HepG2 (cell line): ENCODE results near the gene PRDM15. TPM values are rescaled to one million over a fixed set of nuclear protein-coding genes. Genes with fewer than 3 reads are reported as not detected.

Experiments used
- ATAC-seq: fragments of 200-7000 bp; cut with Tn5 transposase; 3 replicates; pipeline ENCODE4 v1.9.1; 2020; ENCODE audit warnings: mild to moderate bottlenecking, moderate library complexity
- BruUV-seq: library from RNA; stranded (reverse); fragments of 400-500 nt; replicated peaks from 2 replicates; lab custom pipeline; 2021; lab: Mats Ljungman, UMichigan
- CTCF ChIA-PET: fragments of 300-600 bp; formaldehyde crosslinking; extraction: SDS; loops from one replicate; lab custom pipeline; 2021; ENCODE audit warnings: low total read pairs, inconsistent platforms, low intra/inter-chr PET ratio; lab: Yijun Ruan, JAX
- POLR2A ChIA-PET: fragments of 350-600 bp; sonication (Branson Sonifier 250); formaldehyde crosslinking; loops from one replicate; lab custom pipeline; 2020; ENCODE audit warnings: antibody characterized with exemption, inconsistent platforms; lab: Yijun Ruan, JAX
- DNase-seq: peaks from one replicate; pipeline ENCODE4 v3.0.0-alpha.2; 2015; ENCODE audit warnings: low spot score
- FAIRE-seq: peaks from 3 replicates; lab custom pipeline; 2011; peaks lifted over from hg19 to GRCh38; lab: Jason Lieb, UNC
- H2AFZ ChIP-seq: one replicate; pipeline ENCODE4 v1.6.1; 2011; ENCODE audit warnings: low read length, inconsistent platforms
- H3K27ac ChIP-seq: fragments of 300-600 bp; 3 replicates; pipeline ENCODE4 v1.8.0; 2011; ENCODE audit warnings: mixed run types, mild to moderate bottlenecking, mixed read lengths, low read length, inconsistent platforms; ENCODE audit not compliant: insufficient read depth; ENCODE audit errors: extremely low read length
- H3K27me3 ChIP-seq, 2 experiments: fragments of 200-600 bp in 1 of 2; 2 replicates in 1 of 2; 3 replicates in 1 of 2; pipeline versions ENCODE4 v1.6.0 to v1.8.0; 2011; ENCODE audit warnings: low read length in 2 of 2, mild to moderate bottlenecking in 2 of 2, moderate library complexity in 2 of 2, inconsistent platforms in 1 of 2; ENCODE audit not compliant: insufficient read depth in 2 of 2, control insufficient read depth in 1 of 2
- H3K36me3 ChIP-seq, 2 experiments: fragments of 200-600 bp in 1 of 2; replicated peaks in 1 of 2; 2 replicates in 1 of 2; 3 replicates in 1 of 2; pipeline versions ENCODE4 v1.5.1 to v1.8.0; 2011; ENCODE audit warnings: low read length in 2 of 2, inconsistent platforms in 1 of 2; ENCODE audit not compliant: insufficient read depth in 2 of 2, control insufficient read depth in 1 of 2
- H3K4me1 ChIP-seq: 2 replicates; pipeline ENCODE4 v1.5.1; 2012; ENCODE audit warnings: low read length, inconsistent platforms; ENCODE audit not compliant: insufficient read depth
- H3K4me2 ChIP-seq: 2 replicates; pipeline ENCODE4 v1.6.0; 2011; ENCODE audit warnings: low read depth, low read length, inconsistent platforms
- H3K4me3 ChIP-seq, 3 experiments: fragments of 200-600 bp in 1 of 3; sonication (generic), shearing (Covaris generic) in 1 of 3; replicated peaks in 1 of 3; 2 replicates each; pipeline ENCODE4 v1.5.1; 2011 to 2016; ENCODE audit warnings: low read length in 3 of 3, inconsistent platforms in 2 of 3, low read depth in 2 of 3, mild to moderate bottlenecking in 2 of 3, control low read depth in 1 of 3, mixed read lengths in 1 of 3; ENCODE audit not compliant: insufficient read depth in 1 of 3
- H3K79me2 ChIP-seq: one replicate; pipeline ENCODE4 v1.6.1; 2011; ENCODE audit warnings: low read length, inconsistent platforms; ENCODE audit not compliant: insufficient read depth
- H3K9ac ChIP-seq: 2 replicates; pipeline ENCODE4 v1.6.0; 2011; ENCODE audit warnings: mild to moderate bottlenecking, low read depth, low read length, inconsistent platforms; ENCODE audit not compliant: insufficient read depth
- H3K9me3 ChIP-seq: 2 replicates; pipeline ENCODE4 v1.5.1; 2012; ENCODE audit warnings: mild to moderate bottlenecking, low read length
- H4K20me1 ChIP-seq: 2 replicates; pipeline ENCODE4 v1.6.0; 2011; ENCODE audit warnings: inconsistent platforms, mild to moderate bottlenecking, low read length, moderate library complexity; ENCODE audit not compliant: insufficient read depth
- CEBPG ChIP-seq: IDR thresholded peaks from 2 replicates; pipeline ENCODE4 v1.6.1; 2016
- HNF4A ChIP-seq: sonication (generic); formaldehyde crosslinking; IDR thresholded peaks from 2 replicates; pipeline ENCODE4 v1.4.0; 2020; ENCODE audit warnings: missing genetic modification reagents
- MAZ ChIP-seq, 2 experiments: sonication (generic) in 1 of 2; formaldehyde crosslinking in 1 of 2; IDR thresholded peaks; 2 replicates each; pipeline versions ENCODE4 v1.5.0 to v1.6.1; 2012 to 2020; ENCODE audit warnings: low read depth in 2 of 2, mild to moderate bottlenecking in 2 of 2, borderline replicate concordance in 1 of 2, improper control_type of control experiment in 1 of 2, low read length in 1 of 2, missing genetic modification reagents in 1 of 2, moderate library complexity in 1 of 2
- MED13 ChIP-seq: sonication (generic); formaldehyde crosslinking; IDR thresholded peaks from 2 replicates; pipeline ENCODE4 v1.5.0; 2020; ENCODE audit warnings: missing genetic modification reagents
- SRY ChIP-seq: sonication (generic); formaldehyde crosslinking; IDR thresholded peaks from 2 replicates; pipeline ENCODE4 v1.8.0; 2022; ENCODE audit warnings: mild to moderate bottlenecking, missing genetic modification reagents
- ZFP82 ChIP-seq: sonication (generic); formaldehyde crosslinking; IDR thresholded peaks from 2 replicates; pipeline ENCODE4 v1.5.1; 2020; ENCODE audit warnings: mild to moderate bottlenecking, missing genetic modification reagents, borderline replicate concordance
- ZNF205 ChIP-seq: IDR thresholded peaks from 2 replicates; pipeline ENCODE4 v1.6.1; 2018; ENCODE audit warnings: missing biosample characterization, missing genetic modification reagents
- ZNF343 ChIP-seq: sonication (generic); formaldehyde crosslinking; IDR thresholded peaks from 2 replicates; pipeline ENCODE4 v1.4.0; 2020; ENCODE audit warnings: mild to moderate bottlenecking, missing genetic modification reagents
- ZNF430 ChIP-seq: sonication (generic); formaldehyde crosslinking; IDR thresholded peaks from 2 replicates; pipeline ENCODE4 v1.9.0; 2021; ENCODE audit warnings: mild to moderate bottlenecking, missing genetic modification reagents
- ZNF629 ChIP-seq: sonication (generic); formaldehyde crosslinking; conservative IDR thresholded peaks from 2 replicates; pipeline ENCODE4 v1.5.0; 2020; ENCODE audit warnings: missing genetic modification reagents
- ZNF660 ChIP-seq: sonication (generic); formaldehyde crosslinking; IDR thresholded peaks from 2 replicates; pipeline ENCODE4 v1.5.1; 2020; ENCODE audit warnings: mild to moderate bottlenecking, low read depth, missing genetic modification reagents, borderline replicate concordance
- ZSCAN20 ChIP-seq: sonication (generic); formaldehyde crosslinking; IDR thresholded peaks from 2 replicates; pipeline ENCODE4 v1.4.0; 2020; ENCODE audit warnings: missing genetic modification reagents, mild to moderate bottlenecking, borderline replicate concordance
- WGBS: methylation state at CpG from one replicate; pipeline ENCODE4 v1.1.6; 2017; ENCODE audit warnings: low lambda C conversion rate; 5-methylcytosine and 5-hydroxymethylcytosine counted together
- in situ Hi-C: cut with HindIII; loops from 2 replicates; pipeline ENCODE4 v1.10.0; 2017; ENCODE audit warnings: low pct_unique_long_range_greater_than_20kb; ENCODE audit not compliant: extremely low pct_ligation_motif_present
- intact Hi-C: fragments of 100-400 bp; cut with micrococcal nuclease; formaldehyde crosslinking; loops from one replicate; pipeline ENCODE4 v1.10.0; 2022; ENCODE audit not compliant: unreplicated experiment
- polyA plus RNA-seq, 8 experiments: library from polyadenylated mRNA; depleted of rRNA in 3 of 8; stranded (reverse) in 7 of 8; unstranded in 1 of 8; fragments of >200 nt; fragmentation: Illumina TruSeq in 4 of 8; extraction: Trizol in 4 of 8; gene quantifications; 2 replicates each; pipeline versions ENCODE4 v1.2.1 to v1.2.3, GENCODE V29; 2011 to 2016; ENCODE audit warnings: low read depth in 4 of 8, missing spikeins in 1 of 8, mixed read lengths in 1 of 8; ENCODE audit not compliant: insufficient read depth in 1 of 8
- total RNA-seq, 5 experiments: library from RNA; depleted of rRNA; stranded (reverse); fragments of >200 nt; fragmentation: Illumina TruSeq; extraction: Trizol; gene quantifications; 2 replicates each; pipeline ENCODE4 v1.2.3, GENCODE V29; 2016; ENCODE audit warnings: low read depth in 1 of 5
- TF ChIP-seq, protein P1 (sequence below): sonication (generic); formaldehyde crosslinking; IDR thresholded peaks from 2 replicates; pipeline ENCODE4 v1.4.0; 2020; ENCODE audit warnings: mild to moderate bottlenecking, missing genetic modification reagents, borderline replicate concordance
- TF ChIP-seq, protein P2 (sequence below): sonication (generic); formaldehyde crosslinking; IDR thresholded peaks from 2 replicates; pipeline ENCODE4 v1.9.0; 2021; ENCODE audit warnings: mild to moderate bottlenecking, missing genetic modification reagents
- TF ChIP-seq, protein P3 (sequence below): fragments of 450-650 bp; IDR thresholded peaks from 2 replicates; pipeline ENCODE4 v1.6.1; 2016

The PRDM15 gene
- total and polyA plus RNA-seq, 2 of the 13 experiments (the other 11 are each of a cell fraction or from before 2014, with no cell fraction given), result 4.0 to 6.9 TPM

DNA sequence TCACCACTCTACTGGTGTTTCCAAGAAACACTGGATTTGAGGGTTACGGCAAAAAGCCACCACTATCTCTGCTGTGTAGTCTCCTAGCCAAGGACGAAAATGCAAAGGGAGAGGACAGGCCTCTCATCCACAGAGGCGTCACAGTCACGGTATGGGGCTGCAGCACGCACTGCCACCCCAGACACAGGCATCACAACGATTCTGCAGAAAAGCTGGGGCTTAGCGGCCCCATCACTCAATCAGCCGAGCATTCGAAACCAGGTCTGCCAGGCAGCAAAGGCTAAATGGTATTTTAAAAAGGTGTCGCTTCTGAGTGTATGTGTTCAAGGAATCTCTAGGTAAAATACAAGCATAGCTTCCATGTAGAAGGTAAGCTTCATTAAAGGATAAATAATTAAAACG lies 113.7 kb downstream of the PRDM15 start:
- intact Hi-C loops (loop anchor here (5.0 kb wide), 1 partner anchor 52 kb away; no protein-coding TSS in a partner anchor), in situ Hi-C loops (loop anchor here (5.0 kb wide), 2 partner anchors 48 to 98 kb away; no protein-coding TSS in a partner anchor)
- peaks cover 56% of the 10 kb centered on the region for H4K20me1 ChIP-seq
- H2AFZ ChIP-seq, result no peak overlapping the region
- H3K79me2 ChIP-seq, result peaks cover 59% of the 10 kb centered on the region
- ChIA-PET CTCF (no interaction called here), POLR2A (interaction anchor here (1.0 to 8.1 kb wide), 8 partner anchors 14 to 160 kb away, joined by 3 to 106 read pairs (median 6); no protein-coding TSS in a partner anchor)
- H3K9me3 ChIP-seq, result no peaks in the 10 kb centered on the region
- peaks cover 84% of the 10 kb centered on the region for H3K4me1 ChIP-seq
- BruUV-seq, result TSS peak; percentile 59
- H3K27ac ChIP-seq, result peak overlapping the region; percentile 62
- H3K9ac ChIP-seq, result peak overlapping the region; percentile 83
- H3K4me3 ChIP-seq, result peak overlapping the region; percentile 80 to 85 (median 84)
- under 1% methylated on average over 11 of the region's 11 CpGs for WGBS
- FAIRE-seq, result peak; percentile 61
- no peaks in the 10 kb centered on the region; a peak in 1 of 5 replicates for H3K36me3 ChIP-seq
- no peak for DNase-seq
- H3K27me3 ChIP-seq, result peaks cover 0 to 9% of the 10 kb centered on the region in 2 experiments; a peak in 1 of 5 replicates
- H3K4me2 ChIP-seq, result peak overlapping the region; percentile 97
- ATAC-seq, result no peak; the same call in 2 of the 3 replicates
- TF ChIP-seq ZNF660, result no peak
- TF ChIP-seq ZFP82 (CRISPR knock-in tag), result no peak
- TF ChIP-seq HNF4A, result 0 out of 2 replicates have a peak, but pooled peaks have one; percentile 30
- no peak for TF ChIP-seq ZNF205 (CRISPR knock-in tag)
- no peak for TF ChIP-seq ZNF343
- TF ChIP-seq SRY (CRISPR knock-in tag), result no peak
- TF ChIP-seq ZNF430 (CRISPR knock-in tag), result no peak
- TF ChIP-seq MAZ (IDR thresholded peaks at IDR 0.05; ENCODE audit: borderline replicate concordance, low read depth, low read length), result no peak
- TF ChIP-seq MAZ (CRISPR knock-in tag; IDR thresholded peaks at IDR 0.05; ENCODE audit: low read depth), result no peak
- TF ChIP-seq CEBPG (CRISPR knock-in tag), result no peak
- TF ChIP-seq, protein P1, sequence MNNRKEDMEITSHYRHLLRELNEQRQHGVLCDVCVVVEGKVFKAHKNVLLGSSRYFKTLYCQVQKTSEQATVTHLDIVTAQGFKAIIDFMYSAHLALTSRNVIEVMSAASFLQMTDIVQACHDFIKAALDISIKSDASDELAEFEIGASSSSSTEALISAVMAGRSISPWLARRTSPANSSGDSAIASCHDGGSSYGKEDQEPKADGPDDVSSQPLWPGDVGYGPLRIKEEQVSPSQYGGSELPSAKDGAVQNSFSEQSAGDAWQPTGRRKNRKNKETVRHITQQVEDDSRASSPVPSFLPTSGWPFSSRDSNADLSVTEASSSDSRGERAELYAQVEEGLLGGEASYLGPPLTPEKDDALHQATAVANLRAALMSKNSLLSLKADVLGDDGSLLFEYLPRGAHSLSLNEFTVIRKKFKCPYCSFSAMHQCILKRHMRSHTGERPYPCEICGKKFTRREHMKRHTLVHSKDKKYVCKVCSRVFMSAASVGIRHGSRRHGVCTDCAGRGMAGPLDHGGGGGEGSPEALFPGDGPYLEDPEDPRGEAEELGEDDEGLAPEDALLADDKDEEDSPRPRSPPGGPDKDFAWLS (CRISPR knock-in tag), result no peak
- no peak for TF ChIP-seq ZSCAN20
- TF ChIP-seq, protein P2, sequence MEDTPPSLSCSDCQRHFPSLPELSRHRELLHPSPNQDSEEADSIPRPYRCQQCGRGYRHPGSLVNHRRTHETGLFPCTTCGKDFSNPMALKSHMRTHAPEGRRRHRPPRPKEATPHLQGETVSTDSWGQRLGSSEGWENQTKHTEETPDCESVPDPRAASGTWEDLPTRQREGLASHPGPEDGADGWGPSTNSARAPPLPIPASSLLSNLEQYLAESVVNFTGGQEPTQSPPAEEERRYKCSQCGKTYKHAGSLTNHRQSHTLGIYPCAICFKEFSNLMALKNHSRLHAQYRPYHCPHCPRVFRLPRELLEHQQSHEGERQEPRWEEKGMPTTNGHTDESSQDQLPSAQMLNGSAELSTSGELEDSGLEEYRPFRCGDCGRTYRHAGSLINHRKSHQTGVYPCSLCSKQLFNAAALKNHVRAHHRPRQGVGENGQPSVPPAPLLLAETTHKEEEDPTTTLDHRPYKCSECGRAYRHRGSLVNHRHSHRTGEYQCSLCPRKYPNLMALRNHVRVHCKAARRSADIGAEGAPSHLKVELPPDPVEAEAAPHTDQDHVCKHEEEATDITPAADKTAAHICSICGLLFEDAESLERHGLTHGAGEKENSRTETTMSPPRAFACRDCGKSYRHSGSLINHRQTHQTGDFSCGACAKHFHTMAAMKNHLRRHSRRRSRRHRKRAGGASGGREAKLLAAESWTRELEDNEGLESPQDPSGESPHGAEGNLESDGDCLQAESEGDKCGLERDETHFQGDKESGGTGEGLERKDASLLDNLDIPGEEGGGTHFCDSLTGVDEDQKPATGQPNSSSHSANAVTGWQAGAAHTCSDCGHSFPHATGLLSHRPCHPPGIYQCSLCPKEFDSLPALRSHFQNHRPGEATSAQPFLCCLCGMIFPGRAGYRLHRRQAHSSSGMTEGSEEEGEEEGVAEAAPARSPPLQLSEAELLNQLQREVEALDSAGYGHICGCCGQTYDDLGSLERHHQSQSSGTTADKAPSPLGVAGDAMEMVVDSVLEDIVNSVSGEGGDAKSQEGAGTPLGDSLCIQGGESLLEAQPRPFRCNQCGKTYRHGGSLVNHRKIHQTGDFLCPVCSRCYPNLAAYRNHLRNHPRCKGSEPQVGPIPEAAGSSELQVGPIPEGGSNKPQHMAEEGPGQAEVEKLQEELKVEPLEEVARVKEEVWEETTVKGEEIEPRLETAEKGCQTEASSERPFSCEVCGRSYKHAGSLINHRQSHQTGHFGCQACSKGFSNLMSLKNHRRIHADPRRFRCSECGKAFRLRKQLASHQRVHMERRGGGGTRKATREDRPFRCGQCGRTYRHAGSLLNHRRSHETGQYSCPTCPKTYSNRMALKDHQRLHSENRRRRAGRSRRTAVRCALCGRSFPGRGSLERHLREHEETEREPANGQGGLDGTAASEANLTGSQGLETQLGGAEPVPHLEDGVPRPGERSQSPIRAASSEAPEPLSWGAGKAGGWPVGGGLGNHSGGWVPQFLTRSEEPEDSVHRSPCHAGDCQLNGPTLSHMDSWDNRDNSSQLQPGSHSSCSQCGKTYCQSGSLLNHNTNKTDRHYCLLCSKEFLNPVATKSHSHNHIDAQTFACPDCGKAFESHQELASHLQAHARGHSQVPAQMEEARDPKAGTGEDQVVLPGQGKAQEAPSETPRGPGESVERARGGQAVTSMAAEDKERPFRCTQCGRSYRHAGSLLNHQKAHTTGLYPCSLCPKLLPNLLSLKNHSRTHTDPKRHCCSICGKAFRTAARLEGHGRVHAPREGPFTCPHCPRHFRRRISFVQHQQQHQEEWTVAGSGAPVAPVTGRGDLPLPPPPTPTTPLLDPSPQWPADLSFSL (CRISPR knock-in tag), result no peak
- no peak for TF ChIP-seq ZNF629 (CRISPR knock-in tag)
- no peak for TF ChIP-seq MED13
- TF ChIP-seq, protein P3, sequence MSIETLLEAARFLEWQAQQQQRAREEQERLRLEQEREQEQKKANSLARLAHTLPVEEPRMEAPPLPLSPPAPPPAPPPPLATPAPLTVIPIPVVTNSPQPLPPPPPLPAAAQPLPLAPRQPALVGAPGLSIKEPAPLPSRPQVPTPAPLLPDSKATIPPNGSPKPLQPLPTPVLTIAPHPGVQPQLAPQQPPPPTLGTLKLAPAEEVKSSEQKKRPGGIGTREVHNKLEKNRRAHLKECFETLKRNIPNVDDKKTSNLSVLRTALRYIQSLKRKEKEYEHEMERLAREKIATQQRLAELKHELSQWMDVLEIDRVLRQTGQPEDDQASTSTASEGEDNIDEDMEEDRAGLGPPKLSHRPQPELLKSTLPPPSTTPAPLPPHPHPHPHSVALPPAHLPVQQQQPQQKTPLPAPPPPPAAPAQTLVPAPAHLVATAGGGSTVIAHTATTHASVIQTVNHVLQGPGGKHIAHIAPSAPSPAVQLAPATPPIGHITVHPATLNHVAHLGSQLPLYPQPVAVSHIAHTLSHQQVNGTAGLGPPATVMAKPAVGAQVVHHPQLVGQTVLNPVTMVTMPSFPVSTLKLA, result no peak
